Kidney epithelial cell (primary cell): ENCODE results near the gene FOLR1. TPM values are rescaled to one million over a fixed set of nuclear protein-coding genes. Genes with fewer than 3 reads are reported as not detected.

Experiments used
- DNase-seq: peaks from one replicate; pipeline ENCODE4 v3.0.0-alpha.2; 2010; ENCODE audit warnings: low read depth
- H3K27me3 ChIP-seq: 2 replicates; pipeline ENCODE4 v1.6.0; 2011; ENCODE audit warnings: low read length; ENCODE audit not compliant: control insufficient read depth, insufficient read depth
- H3K36me3 ChIP-seq: 2 replicates; pipeline ENCODE4 v1.5.1; 2011; ENCODE audit warnings: low read length; ENCODE audit not compliant: control insufficient read depth, insufficient read depth
- H3K4me3 ChIP-seq: 2 replicates; pipeline ENCODE4 v1.5.1; 2011; ENCODE audit warnings: low read depth, mild to moderate bottlenecking, control low read depth, low read length
- CTCF ChIP-seq: IDR thresholded peaks from 2 replicates; pipeline ENCODE4 v1.5.1; 2011; ENCODE audit warnings: mild to moderate bottlenecking, moderate library complexity, low read length, control low read depth, inconsistent platforms; ENCODE audit not compliant: insufficient read depth, poor library complexity, severe bottlenecking
- total RNA-seq: library from RNA; depleted of rRNA; stranded (reverse); fragments of >200 nt; gene quantifications from 2 replicates; pipeline ENCODE4 v1.2.3, GENCODE V29; 2015

Gene FOLR1
- total RNA-seq, 1 donor from 2014 or later = 1.7 TPM

GRCh38 chr11:72222106-72222891 is 30.4 kb downstream of the FOLR1 start:
- no peaks in the 10 kb centered on the region for H3K36me3 ChIP-seq
- TF ChIP-seq CTCF = no peak
- H3K27me3 ChIP-seq = peaks cover 6% of the 10 kb centered on the region
- DNase-seq = no peak
- peak overlapping the region; percentile 77 for H3K4me3 ChIP-seq

- peak; percentile 39 for TF ChIP-seq CTCF
- DNase-seq = peak; percentile 64
- Histone ChIP-seq H3K27me3 (peaks cover 4% of the 10 kb centered on the region), H3K36me3 (no peaks in the 10 kb centered on the region), H3K4me3 (peak overlapping the region; percentile 77)
These were observed 31.1 kb downstream of the FOLR1 start for GRCh38 chr11:72222907-72223614.

- H3K4me3 ChIP-seq = peak overlapping the region; percentile 77
- TF ChIP-seq CTCF = no peak
- no peak for DNase-seq
- H3K27me3 ChIP-seq = no peaks in the 10 kb centered on the region
- peaks cover under 1% of the 10 kb centered on the region for H3K36me3 ChIP-seq
These were observed 31.9 kb downstream of the FOLR1 start for GRCh38 chr11:72223615-72224563.

- Histone ChIP-seq H3K27me3 (no peaks in the 10 kb centered on the region), H3K36me3 (peaks cover 4% of the 10 kb centered on the region), H3K4me3 (peak within 1 kb of the TSS; percentile 77)
- no peak for TF ChIP-seq CTCF
- DNase-seq = no peak
These were observed 32.8 kb downstream of the FOLR1 start, which contains the start of gene INPPL1 for GRCh38 chr11:72224564-72225410. INPPL1 (plus strand) TSS chr11:72224767; CDS start chr11:72224985, 218 bp downstream.

GRCh38 chr11:72225411-72225951 is 33.5 kb downstream of the FOLR1 start:
- Histone ChIP-seq H3K4me3 (peak overlapping the region; percentile 77), H3K27me3 (no peaks in the 10 kb centered on the region), H3K36me3 (peaks cover 8% of the 10 kb centered on the region)
- TF ChIP-seq CTCF = no peak
- no peak for DNase-seq
